SK-N-SH (cell line): ENCODE measurements around the gene TRAPPC6A. TPM values are rescaled to one million over a fixed set of nuclear protein-coding genes. Genes with fewer than 3 reads are reported as not detected.
A peak's percentile ranks its signal among the peaks of the same experiment; 100 is the strongest.

Experiments used
- CTCF ChIA-PET: fragments of 300-600, 350-600 bp; formaldehyde crosslinking; extraction: SDS; loops from one replicate; lab custom pipeline; 2021; lab: Yijun Ruan, JAX
- POLR2A ChIA-PET: fragments of 350-600 bp; sonication (Branson Sonifier 250); formaldehyde crosslinking; extraction: SDS; loops from one replicate; lab custom pipeline; 2020; ENCODE audit warnings: antibody characterized with exemption, inconsistent platforms; lab: Yijun Ruan, JAX
- DNase-seq: peaks from one replicate; pipeline ENCODE4 v3.0.0; 2012
- H2AFZ ChIP-seq: fragments of 200-600 bp; sonication (generic); 2 replicates; pipeline ENCODE4 v1.8.1; 2016; ENCODE audit warnings: antibody characterized with exemption, mild to moderate bottlenecking, low read depth
- H3F3A ChIP-seq: fragments of 200-600 bp; sonication (generic); replicated peaks from 2 replicates; pipeline ENCODE3; 2016; ENCODE audit warnings: antibody characterized with exemption, mild to moderate bottlenecking; ENCODE audit not compliant: insufficient read depth
- H3K27ac ChIP-seq, 2 experiments: fragments of 200-500 bp in 1 of 2; fragments of 200-600 bp in 1 of 2; sonication (Bioruptor generic) in 1 of 2; sonication (generic), shearing (Covaris generic) in 1 of 2; 2 replicates each; pipeline versions ENCODE4 v1.5.1 to v1.6.1; 2014 to 2016; ENCODE audit warnings: low read depth in 2 of 2, inconsistent platforms in 1 of 2, low read length in 1 of 2, mild to moderate bottlenecking in 1 of 2, mixed read lengths in 1 of 2
- H3K27me3 ChIP-seq: fragments of 200-600 bp; sonication (generic), shearing (Covaris generic); 2 replicates; pipeline ENCODE4 v1.6.1; 2016; ENCODE audit warnings: mixed run types; ENCODE audit not compliant: insufficient read depth
- H3K36me3 ChIP-seq, 2 experiments: fragments of 200-500 bp in 1 of 2; fragments of 200-600 bp in 1 of 2; sonication (Bioruptor generic) in 1 of 2; sonication (generic) in 1 of 2; replicated peaks in 1 of 2; 2 replicates each; pipeline versions ENCODE3 to v1.5.1; 2014 to 2016; ENCODE audit warnings: low read length in 1 of 2, mild to moderate bottlenecking in 1 of 2; ENCODE audit not compliant: insufficient read depth in 2 of 2, control insufficient read depth in 1 of 2
- H3K4me1 ChIP-seq, 2 experiments: fragments of 200-500 bp in 1 of 2; fragments of 200-600 bp in 1 of 2; sonication (Bioruptor generic) in 1 of 2; sonication (generic), shearing (Covaris generic) in 1 of 2; 2 replicates each; pipeline versions ENCODE4 v1.5.1 to v1.6.1; 2014 to 2016; ENCODE audit warnings: low read depth in 1 of 2, low read length in 1 of 2, mixed run types in 1 of 2; ENCODE audit not compliant: insufficient read depth in 2 of 2, control insufficient read depth in 1 of 2
- H3K4me2 ChIP-seq: fragments of 200-600 bp; sonication (generic), shearing (Covaris generic); 2 replicates; pipeline ENCODE4 v1.6.1; 2017; ENCODE audit warnings: mixed run types
- H3K4me3 ChIP-seq, 2 experiments: fragments of 200-500 bp in 1 of 2; fragments of 200-600 bp in 1 of 2; sonication (Bioruptor generic) in 1 of 2; sonication (generic), shearing (Covaris generic) in 1 of 2; 2 replicates each; pipeline versions ENCODE4 v1.5.1 to v1.8.1; 2014 to 2016; ENCODE audit warnings: low read depth in 2 of 2, inconsistent platforms in 1 of 2, low read length in 1 of 2, mild to moderate bottlenecking in 1 of 2, mixed read lengths in 1 of 2, moderate library complexity in 1 of 2
- H3K79me2 ChIP-seq: fragments of 200-600 bp; sonication (generic); 2 replicates; pipeline ENCODE4 v1.8.1; 2017; ENCODE audit warnings: mild to moderate bottlenecking; ENCODE audit not compliant: insufficient read depth
- H3K9ac ChIP-seq: fragments of 200-600 bp; sonication (generic); 2 replicates; pipeline ENCODE4 v1.6.1; 2017; ENCODE audit warnings: mixed run types
- H3K9me2 ChIP-seq: fragments of 200-600 bp; sonication (generic); 2 replicates; pipeline ENCODE4 v1.6.1; 2017; ENCODE audit warnings: mixed run types
- H3K9me3 ChIP-seq: fragments of 200-600 bp; sonication (generic); 2 replicates; pipeline ENCODE4 v1.6.1; 2017; ENCODE audit warnings: mixed run types, mild to moderate bottlenecking, moderate library complexity
- H4K20me1 ChIP-seq: fragments of 200-600 bp; sonication (generic); 2 replicates; pipeline ENCODE4 v1.6.1; 2017; ENCODE audit warnings: mild to moderate bottlenecking, mixed run types; ENCODE audit not compliant: insufficient read depth
- ELF1 ChIP-seq: IDR thresholded peaks from 2 replicates; pipeline ENCODE4 v1.4.0; 2012
- EZH2phosphoT487 ChIP-seq: fragments of 200-600 bp; sonication (generic); IDR thresholded peaks from 2 replicates; pipeline ENCODE4 v1.6.1; 2017; ENCODE audit warnings: low read depth, mixed run types, mild to moderate bottlenecking, antibody characterized with exemption, moderate library complexity, borderline replicate concordance
- FOSL2 ChIP-seq: IDR thresholded peaks from 2 replicates; pipeline ENCODE4 v1.4.0; 2012; ENCODE audit warnings: low read depth, mild to moderate bottlenecking, moderate library complexity, borderline replicate concordance
- FOXM1 ChIP-seq: IDR thresholded peaks from 2 replicates; pipeline ENCODE4 v1.4.0; 2012; ENCODE audit warnings: low read depth, mild to moderate bottlenecking
- GABPA ChIP-seq: IDR thresholded peaks from 2 replicates; pipeline ENCODE4 v1.4.0; 2012; ENCODE audit warnings: low read depth, mild to moderate bottlenecking
- GATA2 ChIP-seq: sonication (generic); formaldehyde crosslinking; IDR thresholded peaks from 2 replicates; pipeline ENCODE4 v1.5.0; 2020; ENCODE audit warnings: mild to moderate bottlenecking, missing genetic modification reagents
- IRF3 ChIP-seq: fragments of 150-350 bp; IDR thresholded peaks from 2 replicates; pipeline ENCODE4 v1.6.1; 2016; ENCODE audit warnings: mild to moderate bottlenecking, low read depth, low read length
- MXI1 ChIP-seq: IDR thresholded peaks from 2 replicates; pipeline ENCODE4 v1.6.1; 2012; ENCODE audit warnings: mild to moderate bottlenecking, low read depth, low read length, improper control_type of control experiment
- NRF1 ChIP-seq: IDR thresholded peaks from 2 replicates; pipeline ENCODE4 v1.6.1; 2012; ENCODE audit warnings: low read depth, mild to moderate bottlenecking, low read length
- POLR2AphosphoS5 ChIP-seq: IDR thresholded peaks from 2 replicates; pipeline ENCODE4 v1.6.1; 2012; ENCODE audit warnings: low read depth, low read length
- RAD21 ChIP-seq: IDR thresholded peaks from 2 replicates; pipeline ENCODE4 v1.6.1; 2012; ENCODE audit warnings: mild to moderate bottlenecking, low read length
- RCOR1 ChIP-seq: fragments of 150-350 bp; IDR thresholded peaks from 2 replicates; pipeline ENCODE4 v1.6.1; 2017; ENCODE audit warnings: antibody characterized with exemption, low read length
- SIN3A ChIP-seq: IDR thresholded peaks from 2 replicates; pipeline ENCODE4 v1.6.1; 2012; ENCODE audit warnings: low read depth, mild to moderate bottlenecking, low read length, moderate library complexity, borderline replicate concordance
- SMC3 ChIP-seq: IDR thresholded peaks from 2 replicates; pipeline ENCODE4 v1.6.1; 2012; ENCODE audit warnings: low read depth, low read length, improper control_type of control experiment
- TAF1 ChIP-seq: IDR thresholded peaks from 2 replicates; pipeline ENCODE4 v1.6.1; 2012; ENCODE audit warnings: low read depth, mild to moderate bottlenecking, low read length, moderate library complexity, borderline replicate concordance
- TCF12 ChIP-seq: IDR thresholded peaks from 2 replicates; pipeline ENCODE4 v1.4.0; 2012
- YY1 ChIP-seq: IDR thresholded peaks from 2 replicates; pipeline ENCODE4 v1.4.0; 2012; ENCODE audit warnings: low read depth, mild to moderate bottlenecking
- ZBTB33 ChIP-seq: IDR thresholded peaks from 2 replicates; pipeline ENCODE4 v1.4.0; 2012; ENCODE audit warnings: low read depth, borderline replicate concordance
- WGBS: methylation state at CpG from one replicate; pipeline ENCODE4 v1.1.6; 2017; ENCODE audit warnings: low lambda C conversion rate; 5-methylcytosine and 5-hydroxymethylcytosine counted together
- polyA plus RNA-seq, 3 experiments: library from polyadenylated mRNA; depleted of rRNA; stranded (reverse); fragments of >200 nt; gene quantifications; 2 replicates each; pipeline ENCODE4 v1.2.3, GENCODE V29; 2012
- TF ChIP-seq, protein P1 (sequence below): IDR thresholded peaks from 2 replicates; pipeline ENCODE4; 2012
- TF ChIP-seq, protein P2 (sequence below): fragments of 200-600 bp; sonication (generic); IDR thresholded peaks from 2 replicates; pipeline ENCODE4 v1.6.1; 2017; ENCODE audit warnings: antibody characterized with exemption, mild to moderate bottlenecking, moderate library complexity
- TF ChIP-seq, protein P3 (sequence below): IDR thresholded peaks from 2 replicates; pipeline ENCODE4 v1.6.1; 2012; ENCODE audit warnings: mild to moderate bottlenecking, low read depth, low read length, moderate library complexity

TRAPPC6A gene
- polyA plus RNA-seq, 1 of the 3 experiments (the other 2 are of a cell fraction) = 59.0 TPM

- TF ChIP-seq MXI1 = no peak
- TF ChIP-seq ELF1 = no peak
- no peak for TF ChIP-seq NRF1
- no peak for TF ChIP-seq FOXM1
- 0 out of 2 replicates have a peak, but pooled peaks have one; percentile 17 for TF ChIP-seq RAD21
- TF ChIP-seq FOSL2 = peak; percentile 24; the same call in 1 of the 2 replicates
Measured at GRCh38 chr19:45130888-45131615, 47.0 kb downstream of the TRAPPC6A start (continued).

DNA sequence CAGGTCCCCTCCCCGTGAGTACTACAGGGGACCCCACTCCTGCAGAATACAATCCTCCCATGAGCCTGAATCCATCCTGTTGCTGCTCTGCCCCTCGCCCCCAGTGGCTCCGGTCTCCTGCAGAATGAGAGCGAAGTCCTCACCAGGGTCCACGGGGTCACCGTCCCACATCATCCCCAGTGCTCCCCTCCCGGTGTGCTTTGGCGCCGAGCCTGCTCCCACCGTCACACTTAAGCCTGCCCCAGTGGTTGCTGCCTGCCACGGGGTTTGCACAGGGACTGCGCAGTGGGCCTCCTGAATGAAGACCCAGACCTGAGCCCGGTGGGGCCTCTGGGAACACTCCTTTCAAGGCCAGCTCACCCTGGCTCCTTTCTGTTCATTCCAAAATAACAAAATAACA lies 47.8 kb downstream of the TRAPPC6A start:
- Histone ChIP-seq H3K9me2 (no peaks in the 10 kb centered on the region), H3K27ac (no peak overlapping the region), H3K27me3 (no peaks in the 10 kb centered on the region), H3K9ac (no peak overlapping the region), H4K20me1 (peaks cover 65% of the 10 kb centered on the region), H3K9me3 (no peaks in the 10 kb centered on the region), H3K4me1 (peaks cover 0 to 6% of the 10 kb centered on the region in 2 experiments; a peak in 1 of 4 replicates), H3K4me3 (no peak overlapping the region), H3K79me2 (peaks cover 74% of the 10 kb centered on the region), H3K4me2 (no peak overlapping the region), H3F3A (no peaks in the 10 kb centered on the region), H3K36me3 (no peaks in the 10 kb centered on the region), H2AFZ (no peak overlapping the region)
- CTCF ChIA-PET = interaction anchor here (1.0 to 1.1 kb wide), 2 partner anchors 9 to 208 kb away, joined by 3 read pairs; no protein-coding TSS in a partner anchor
- POLR2A ChIA-PET = no interaction called here
- WGBS = 87% methylated on average over 12 of the region's 13 CpGs
- no peak for DNase-seq
- TF ChIP-seq TCF12 (no peak), RCOR1 (no peak), RAD21 (no peak), EZH2phosphoT487 (no peak), FOXM1 (no peak), YY1 (no peak), IRF3 (no peak), ZBTB33 (no peak), POLR2AphosphoS5 (no peak), SMC3 (no peak), MXI1 (no peak), GATA2 (no peak), SIN3A (no peak), TAF1 (no peak), GABPA (no peak)
- TF ChIP-seq, protein P1, sequence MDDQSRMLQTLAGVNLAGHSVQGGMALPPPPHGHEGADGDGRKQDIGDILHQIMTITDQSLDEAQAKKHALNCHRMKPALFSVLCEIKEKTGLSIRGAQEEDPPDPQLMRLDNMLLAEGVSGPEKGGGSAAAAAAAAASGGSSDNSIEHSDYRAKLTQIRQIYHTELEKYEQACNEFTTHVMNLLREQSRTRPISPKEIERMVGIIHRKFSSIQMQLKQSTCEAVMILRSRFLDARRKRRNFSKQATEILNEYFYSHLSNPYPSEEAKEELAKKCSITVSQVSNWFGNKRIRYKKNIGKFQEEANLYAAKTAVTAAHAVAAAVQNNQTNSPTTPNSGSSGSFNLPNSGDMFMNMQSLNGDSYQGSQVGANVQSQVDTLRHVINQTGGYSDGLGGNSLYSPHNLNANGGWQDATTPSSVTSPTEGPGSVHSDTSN = no peak
- TF ChIP-seq, protein P2, sequence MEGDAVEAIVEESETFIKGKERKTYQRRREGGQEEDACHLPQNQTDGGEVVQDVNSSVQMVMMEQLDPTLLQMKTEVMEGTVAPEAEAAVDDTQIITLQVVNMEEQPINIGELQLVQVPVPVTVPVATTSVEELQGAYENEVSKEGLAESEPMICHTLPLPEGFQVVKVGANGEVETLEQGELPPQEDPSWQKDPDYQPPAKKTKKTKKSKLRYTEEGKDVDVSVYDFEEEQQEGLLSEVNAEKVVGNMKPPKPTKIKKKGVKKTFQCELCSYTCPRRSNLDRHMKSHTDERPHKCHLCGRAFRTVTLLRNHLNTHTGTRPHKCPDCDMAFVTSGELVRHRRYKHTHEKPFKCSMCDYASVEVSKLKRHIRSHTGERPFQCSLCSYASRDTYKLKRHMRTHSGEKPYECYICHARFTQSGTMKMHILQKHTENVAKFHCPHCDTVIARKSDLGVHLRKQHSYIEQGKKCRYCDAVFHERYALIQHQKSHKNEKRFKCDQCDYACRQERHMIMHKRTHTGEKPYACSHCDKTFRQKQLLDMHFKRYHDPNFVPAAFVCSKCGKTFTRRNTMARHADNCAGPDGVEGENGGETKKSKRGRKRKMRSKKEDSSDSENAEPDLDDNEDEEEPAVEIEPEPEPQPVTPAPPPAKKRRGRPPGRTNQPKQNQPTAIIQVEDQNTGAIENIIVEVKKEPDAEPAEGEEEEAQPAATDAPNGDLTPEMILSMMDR = no peak
- TF ChIP-seq, protein P3, sequence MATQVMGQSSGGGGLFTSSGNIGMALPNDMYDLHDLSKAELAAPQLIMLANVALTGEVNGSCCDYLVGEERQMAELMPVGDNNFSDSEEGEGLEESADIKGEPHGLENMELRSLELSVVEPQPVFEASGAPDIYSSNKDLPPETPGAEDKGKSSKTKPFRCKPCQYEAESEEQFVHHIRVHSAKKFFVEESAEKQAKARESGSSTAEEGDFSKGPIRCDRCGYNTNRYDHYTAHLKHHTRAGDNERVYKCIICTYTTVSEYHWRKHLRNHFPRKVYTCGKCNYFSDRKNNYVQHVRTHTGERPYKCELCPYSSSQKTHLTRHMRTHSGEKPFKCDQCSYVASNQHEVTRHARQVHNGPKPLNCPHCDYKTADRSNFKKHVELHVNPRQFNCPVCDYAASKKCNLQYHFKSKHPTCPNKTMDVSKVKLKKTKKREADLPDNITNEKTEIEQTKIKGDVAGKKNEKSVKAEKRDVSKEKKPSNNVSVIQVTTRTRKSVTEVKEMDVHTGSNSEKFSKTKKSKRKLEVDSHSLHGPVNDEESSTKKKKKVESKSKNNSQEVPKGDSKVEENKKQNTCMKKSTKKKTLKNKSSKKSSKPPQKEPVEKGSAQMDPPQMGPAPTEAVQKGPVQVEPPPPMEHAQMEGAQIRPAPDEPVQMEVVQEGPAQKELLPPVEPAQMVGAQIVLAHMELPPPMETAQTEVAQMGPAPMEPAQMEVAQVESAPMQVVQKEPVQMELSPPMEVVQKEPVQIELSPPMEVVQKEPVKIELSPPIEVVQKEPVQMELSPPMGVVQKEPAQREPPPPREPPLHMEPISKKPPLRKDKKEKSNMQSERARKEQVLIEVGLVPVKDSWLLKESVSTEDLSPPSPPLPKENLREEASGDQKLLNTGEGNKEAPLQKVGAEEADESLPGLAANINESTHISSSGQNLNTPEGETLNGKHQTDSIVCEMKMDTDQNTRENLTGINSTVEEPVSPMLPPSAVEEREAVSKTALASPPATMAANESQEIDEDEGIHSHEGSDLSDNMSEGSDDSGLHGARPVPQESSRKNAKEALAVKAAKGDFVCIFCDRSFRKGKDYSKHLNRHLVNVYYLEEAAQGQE = no peak
